CD4-positive, alpha-beta T cell treated with Interferon alpha-2 for 1 hour (primary cell): ENCODE results near the gene RIOK2.
A peak's percentile ranks its signal among the peaks of the same experiment; 100 is the strongest.
"Not testable (repeated sequence)": the region's sequence is repeated elsewhere in the genome, so short reads cannot be mapped to it uniquely, and the experiment has no call there.

Source experiments
- DNase-seq, 2 donors: peaks; one replicate each; pipeline ENCODE4 v3.0.0-alpha.2; 2020 to 2022

RIOK2 gene

DNA sequence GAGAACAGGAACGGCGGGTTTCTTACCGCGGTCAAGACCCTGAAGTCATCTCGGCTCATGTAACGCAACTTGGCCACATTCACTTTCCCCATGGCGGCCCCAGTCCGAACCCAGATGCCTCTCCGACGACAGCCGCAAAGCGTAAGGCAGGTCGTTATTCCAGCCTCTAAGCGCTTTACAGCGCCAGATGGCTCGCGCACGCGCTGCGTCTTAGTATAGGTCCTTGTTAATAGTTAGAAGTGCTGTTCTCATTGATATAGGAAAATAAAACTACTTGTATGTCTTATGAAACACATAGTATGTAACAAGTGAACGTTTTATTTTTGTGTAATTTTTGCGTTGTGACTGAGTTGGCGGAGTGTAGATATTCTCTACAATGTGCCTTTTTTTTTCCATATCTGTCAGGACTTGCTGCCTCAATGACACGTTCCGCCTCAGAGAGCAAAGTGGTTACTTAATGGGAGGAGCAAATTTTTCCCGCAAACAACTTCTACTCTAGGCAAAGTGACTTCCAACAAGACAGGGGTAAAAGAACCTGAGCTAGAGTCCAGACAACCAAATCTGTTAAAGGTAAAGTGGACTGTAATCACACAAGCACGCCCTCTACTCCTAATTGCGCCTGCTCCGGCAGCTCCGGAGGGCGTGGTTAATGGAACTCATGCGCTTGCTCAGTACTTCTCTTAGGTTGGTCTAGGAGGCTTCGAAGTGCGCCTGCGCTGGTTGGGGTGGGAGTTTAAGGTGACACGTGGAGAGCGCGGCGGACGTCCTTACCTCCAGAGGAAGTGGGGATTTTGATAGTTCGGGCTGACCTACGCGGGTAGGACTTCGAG, at the start of gene RIOK2:
TSS of gene RIOK2 (minus strand) at position 148 of the 830 bp plus-strand sequence. CDS start at position 92, 56 bp downstream.
- DNase-seq = peak; percentile 93 to 94

DNA sequence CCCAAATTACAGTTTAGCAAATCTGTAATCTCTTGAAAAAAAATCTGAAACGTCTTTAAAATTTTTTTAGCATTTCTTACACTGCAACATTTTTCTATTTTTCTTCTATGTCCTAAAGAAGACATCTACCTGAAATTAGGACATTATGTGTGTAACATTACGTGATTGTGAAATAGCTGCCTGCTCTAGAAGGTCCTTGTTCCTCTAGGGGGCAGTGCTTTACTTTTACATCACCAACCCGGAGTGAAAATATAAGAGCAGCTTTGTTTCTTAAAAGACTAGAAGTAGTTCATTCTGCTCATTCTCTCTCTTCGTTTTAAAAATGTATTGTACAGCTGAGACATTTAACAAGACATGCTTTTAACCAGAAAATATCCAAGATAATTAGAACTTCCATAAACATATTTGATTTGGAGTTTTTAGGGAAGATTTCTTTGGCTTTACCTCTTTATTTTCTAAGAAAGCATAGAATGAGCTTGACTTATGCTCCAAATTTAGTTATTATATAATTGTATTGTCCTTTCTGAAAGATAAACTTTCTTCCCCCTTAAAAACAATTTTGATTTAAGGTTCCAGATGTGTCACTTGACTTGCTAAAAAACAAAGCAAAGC, 48.1 kb upstream of the RIOK2 start:
- DNase-seq = peak; percentile 9 to 60

DNA sequence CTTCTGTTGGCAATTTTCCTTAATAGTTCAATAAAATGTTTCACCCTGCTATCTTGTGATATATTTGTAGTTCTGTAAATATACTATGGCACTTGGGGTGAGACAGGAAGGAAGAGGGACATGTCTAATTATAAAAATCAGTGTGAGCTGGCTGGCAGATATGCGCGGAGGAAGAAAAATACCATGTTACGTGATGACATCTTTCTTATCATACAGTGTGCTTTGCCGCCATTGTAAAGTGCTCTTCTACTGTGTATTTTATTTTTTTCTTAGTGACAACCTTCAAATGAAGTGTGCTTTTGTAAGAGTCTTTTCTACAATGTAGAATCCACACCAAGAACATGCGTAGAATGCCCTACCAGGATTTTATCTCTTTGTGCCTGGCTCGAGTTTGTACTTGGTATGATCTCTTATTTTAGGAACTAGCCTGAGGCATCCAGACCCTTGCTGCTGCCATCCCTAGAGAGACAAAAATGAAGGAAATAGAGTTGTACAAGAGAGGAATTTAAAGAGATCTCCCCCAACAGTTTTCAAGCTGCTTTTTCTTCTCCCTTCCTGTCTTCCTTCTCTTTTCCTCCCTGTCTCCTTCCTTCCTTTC, 46.7 kb upstream of the RIOK2 start:
- no peak for DNase-seq

DNA sequence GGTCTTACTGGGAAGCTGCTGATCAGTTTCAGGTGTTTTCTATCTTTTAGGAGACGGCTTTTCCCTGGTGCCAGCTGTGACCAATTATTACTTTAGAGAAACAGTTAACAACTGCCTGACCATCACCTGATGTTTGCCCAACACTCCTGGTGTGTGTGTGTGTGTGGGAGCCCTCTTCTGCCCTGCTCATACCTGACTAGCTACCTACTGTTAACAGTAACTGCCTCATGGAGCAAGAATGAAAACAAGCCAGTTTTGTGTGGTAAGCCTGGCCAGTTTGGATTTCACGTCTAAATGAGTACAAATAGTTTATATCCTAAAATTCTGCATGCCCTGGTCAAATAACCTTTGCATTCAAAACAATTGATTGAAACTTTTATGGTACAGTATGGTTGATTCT, 46.1 kb upstream of the RIOK2 start:
- no peak for DNase-seq

DNA sequence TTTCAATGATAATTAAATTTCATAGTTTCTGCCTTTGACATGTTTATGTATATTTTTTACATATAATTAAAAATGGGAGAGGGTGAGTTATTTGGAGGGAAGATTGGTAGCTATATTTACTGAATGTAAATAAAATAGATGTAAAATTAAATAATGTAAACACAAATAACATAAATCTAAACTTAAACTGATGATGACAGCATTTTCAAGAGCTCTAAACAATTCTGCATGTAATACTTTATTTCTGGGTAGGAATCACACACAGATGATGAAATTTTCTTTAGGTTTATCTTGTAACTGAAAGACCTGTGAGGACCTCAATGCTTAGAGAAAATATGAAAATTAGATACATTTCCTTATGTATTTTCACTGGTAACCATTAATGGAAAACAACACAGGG, 42.2 kb upstream of the RIOK2 start:
- no peak for DNase-seq

DNA sequence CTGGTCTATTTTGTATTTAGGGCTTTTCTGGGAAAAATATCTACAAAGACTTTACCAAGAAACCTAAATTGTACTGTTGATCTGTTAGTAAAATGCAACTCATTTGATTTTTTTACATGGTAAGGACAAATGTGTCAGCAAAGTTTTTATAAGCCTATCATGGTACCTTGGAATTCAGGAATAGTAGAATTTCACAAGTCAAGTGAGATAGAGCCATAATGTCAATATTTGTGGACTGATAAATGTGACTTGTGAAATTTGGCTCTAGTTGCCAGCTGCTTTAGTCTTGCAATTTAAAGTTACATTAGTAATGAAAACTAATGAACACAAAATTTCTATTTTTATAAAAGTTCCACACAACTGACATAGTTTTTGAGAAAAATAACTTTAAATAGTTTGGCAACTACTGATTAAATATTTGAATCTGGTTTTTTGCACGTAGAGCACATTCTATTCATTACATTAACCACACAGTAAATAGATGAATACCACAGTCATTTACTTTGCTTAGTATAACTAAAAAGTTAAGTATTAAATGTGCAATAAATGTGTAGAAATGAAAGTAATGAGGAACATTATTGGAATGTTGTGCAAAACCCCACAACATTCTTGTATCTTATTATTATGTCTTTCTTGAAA, 41.2 kb upstream of the RIOK2 start:
- DNase-seq = no peak

DNA sequence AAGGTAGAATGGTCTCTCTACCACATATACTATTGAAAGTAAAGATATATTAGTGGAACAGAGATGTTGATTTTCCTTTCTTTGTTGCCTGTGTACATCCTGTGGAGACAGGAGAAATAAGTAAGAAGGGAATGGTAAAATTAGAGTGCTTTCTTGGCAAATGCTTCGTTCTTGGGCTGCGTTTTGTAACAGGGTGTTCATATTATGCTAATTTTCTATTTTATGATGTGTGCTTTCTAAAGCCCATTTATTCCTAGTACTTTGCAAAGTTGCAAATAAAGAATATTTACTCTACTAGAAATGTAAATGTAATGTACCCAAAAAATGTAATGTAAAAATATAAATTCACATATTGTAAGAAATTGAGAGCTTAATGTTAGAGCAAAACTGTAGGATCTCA, 40.5 kb upstream of the RIOK2 start:
- DNase-seq = no peak

DNA sequence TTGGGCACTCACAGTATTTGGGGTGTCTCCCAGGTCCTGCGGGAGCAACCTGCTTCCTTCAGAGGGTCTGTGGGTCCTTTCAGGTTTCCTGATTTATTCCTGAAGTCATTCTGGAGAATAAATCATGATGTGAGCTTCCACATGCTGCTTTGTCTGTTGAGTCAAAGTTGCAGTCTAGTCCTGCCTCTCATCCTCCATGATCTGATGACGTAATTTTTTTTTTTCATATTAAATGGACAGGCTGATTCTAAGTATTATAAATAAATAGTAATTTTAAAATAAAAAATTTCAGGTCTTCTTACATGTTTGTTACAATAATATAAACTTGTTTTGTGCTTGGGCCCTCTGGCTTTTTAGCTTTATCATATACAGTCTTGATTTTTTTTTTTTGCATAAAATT, 26.3 kb upstream of the RIOK2 start:
- DNase-seq = no peak

DNA sequence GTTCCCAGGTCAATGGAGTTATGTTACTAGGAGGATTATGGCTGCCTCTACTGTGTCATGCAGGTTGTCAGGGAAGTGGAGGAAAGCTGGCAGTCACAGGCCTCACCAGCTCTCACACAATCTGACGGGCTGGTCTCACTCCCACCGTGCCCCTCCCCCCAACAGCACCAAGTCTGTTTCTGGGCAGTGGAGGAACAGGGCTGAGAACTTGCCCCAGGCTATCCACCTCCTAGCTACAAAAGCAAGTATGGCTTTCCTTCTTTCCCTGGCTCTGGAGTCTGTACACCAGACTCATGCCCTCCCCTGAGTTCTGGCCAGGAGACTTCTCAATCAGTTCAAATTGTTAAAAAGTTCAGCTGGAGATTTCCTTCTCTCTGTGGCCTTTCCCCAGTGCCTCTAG, 25.7 kb upstream of the RIOK2 start:
- DNase-seq = no peak

DNA sequence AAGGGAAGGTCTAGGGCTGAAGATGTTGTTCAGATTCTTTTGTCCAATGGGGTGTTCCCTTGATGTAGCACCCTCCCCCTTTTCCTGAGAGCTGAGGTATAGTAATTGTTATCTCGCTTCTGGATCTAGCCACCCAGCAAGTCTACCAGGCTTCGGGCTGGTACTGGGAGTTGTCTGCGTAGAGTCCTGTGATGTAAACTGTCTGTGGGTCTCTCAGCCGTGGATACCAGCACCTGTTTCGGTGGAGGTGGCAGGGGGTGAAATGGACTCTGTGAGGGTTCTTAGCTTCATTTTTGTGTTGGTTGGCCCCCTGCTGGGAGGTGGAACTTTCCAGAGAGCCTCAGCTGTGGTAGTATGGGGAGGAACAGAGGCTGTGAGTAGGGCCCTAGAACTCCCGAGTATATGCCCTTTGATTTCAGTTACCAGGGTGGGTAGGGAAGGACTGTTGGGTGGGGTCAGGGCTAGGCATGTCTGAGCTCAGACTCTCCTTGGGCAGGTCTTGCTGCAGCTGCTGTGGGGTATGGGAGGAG, 25.2 kb upstream of the RIOK2 start:
- DNase-seq = no peak

DNA sequence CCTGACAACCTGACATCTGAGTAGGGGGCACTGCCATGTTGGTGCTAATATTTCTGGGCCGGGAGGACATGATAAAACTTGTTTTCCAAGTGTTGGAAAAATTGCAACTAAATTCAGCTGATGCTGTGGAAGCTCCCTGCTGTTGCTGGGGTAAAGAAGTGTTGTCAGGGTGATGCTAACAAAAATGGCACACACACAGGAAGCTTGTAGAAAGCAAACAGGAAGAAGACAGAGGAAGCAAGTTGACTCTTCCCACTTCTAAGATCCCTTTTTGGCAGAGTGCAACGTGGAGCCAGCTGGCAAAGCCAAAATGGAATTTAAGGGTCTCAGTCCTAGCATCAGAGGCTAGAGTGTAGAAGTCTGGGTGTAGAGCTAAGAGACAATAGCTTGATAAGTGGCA, 11.3 kb upstream of the RIOK2 start:
- DNase-seq = no peak

DNA sequence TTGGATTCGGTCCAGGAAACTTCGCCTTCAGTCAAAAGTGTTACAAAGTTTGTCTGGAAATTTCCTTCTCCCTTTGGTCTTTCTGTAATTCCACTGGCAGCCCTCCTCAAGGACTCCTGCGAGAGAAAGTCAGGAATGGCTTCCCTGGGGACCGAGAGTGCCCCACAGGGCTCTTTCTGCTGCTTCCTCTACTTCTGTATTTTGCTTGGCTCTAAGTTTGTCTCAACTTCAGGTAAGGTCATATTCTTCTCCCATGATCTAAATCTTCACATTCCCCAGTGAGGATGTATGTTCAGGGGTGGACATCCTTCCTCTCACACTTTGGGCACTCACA, 10.3 kb upstream of the RIOK2 start:
- DNase-seq = no peak

DNA sequence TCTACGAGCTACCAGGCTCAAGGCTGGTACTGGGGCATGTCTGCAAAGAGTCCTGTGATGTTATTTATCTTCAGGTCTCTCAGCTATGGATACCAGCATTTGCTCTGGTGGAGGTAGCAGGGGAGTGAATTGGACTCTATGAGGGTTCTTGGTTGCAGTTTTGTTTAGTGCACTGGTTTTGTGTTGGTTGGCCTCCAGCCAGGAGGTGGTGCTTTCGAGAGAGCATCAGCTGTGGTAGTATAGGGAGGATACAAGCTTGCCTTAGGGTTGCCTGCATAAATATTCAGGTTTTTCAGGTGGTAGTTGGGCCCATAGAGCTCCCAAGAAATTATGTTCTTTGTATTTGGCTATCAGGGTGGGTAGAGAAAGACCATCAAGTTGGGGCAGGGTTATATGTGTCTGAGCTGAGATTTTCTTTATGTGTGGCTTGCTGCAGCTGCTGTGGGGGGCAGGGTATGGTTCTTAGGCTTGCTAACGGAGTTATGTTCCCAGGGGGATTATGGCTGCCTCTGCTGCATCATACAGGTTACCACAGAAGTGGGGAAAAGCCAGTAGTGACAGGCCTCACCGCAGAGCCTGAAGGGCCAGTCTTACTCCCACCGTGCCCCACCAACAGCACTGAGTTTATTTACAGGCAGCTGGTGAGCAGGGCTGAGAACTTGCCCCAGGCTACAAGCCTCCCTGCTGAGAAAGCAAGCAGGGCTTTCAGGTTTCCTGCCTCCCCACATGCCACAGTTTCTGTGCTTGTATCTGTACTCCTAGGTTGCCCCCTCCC, 9.7 kb upstream of the RIOK2 start:
- no peak for DNase-seq

DNA sequence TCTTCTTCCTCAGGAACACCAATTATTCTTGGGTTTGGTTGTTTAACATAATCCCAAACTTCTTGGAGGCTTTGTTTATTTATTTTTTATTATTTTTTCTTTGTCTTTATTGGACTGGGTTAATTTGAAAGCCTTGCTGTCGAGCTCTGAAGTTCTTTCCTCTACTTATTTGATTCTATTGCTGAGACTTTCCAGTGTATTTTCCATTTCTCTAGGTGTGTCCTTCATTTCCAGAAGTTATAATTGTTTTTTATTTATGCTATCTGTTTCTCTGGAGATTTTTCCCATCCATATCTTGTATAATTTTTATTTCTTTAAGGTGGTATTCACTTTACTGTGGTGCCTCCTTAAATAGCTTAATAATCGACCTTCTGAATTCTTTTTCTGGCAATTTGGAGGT, 8.8 kb upstream of the RIOK2 start:
- no peak for DNase-seq

DNA sequence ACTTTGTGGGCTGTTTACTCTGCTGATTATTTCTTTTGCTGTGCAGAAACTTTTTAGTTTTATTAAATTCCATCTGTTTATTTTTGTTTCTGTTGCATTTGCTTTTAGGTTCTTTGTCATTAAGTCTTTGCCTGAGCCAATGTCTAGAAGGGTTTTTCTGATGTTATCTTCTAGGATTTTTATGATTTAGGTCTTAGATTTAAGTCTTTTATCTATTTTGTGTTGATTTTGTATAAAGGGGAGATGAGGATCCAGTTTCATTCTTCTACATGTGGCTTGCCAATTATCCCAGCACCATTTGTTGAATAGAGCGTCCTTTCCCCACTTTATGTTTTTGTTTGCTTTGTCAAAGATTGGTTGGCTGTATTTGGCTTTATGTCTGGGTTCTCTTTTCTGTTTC, 6.5 kb upstream of the RIOK2 start:
- DNase-seq = not testable (repeated sequence)

DNA sequence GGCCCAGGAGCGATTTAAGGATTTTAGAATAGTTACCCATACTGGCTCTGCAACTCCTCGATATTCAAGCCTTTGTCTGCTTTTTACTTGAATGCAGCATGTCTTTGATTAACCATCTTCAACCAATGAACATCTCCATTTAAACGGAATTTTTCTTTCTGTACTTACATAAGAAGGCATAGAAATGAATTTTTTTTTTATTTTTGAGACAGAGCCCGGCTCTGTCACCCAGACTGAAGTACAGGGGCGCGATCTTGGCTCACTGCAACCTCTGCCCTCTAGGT, 825 bp upstream of the RIOK2 start:
- DNase-seq = no peak

DNA sequence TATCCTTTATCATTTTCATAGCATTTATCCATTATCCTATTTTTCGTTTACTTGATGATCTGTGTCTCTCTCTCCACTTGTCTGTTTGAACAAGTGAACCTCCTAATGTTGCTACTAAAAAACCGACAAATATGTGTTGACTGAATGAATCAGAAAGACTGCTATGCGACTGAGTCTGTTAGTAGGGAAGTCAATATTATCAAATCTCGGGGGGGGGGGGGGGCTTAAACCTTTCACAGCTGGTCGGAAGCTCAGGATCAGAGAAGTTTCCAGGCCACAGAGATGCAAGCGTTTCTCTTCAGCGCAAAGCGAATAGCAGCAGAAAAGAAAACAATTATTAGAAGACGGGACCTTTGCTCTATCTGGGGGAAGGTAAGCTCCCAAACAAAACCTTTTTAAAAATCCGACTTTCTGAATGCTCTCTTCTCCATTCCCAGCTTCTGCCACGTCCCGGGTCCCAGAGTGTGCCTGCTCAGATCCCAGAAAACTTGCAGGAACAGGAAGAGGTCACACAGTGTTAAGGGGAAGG, 412 bp downstream of the RIOK2 start:
- peak in 1 of 2 donors; percentile 30 for DNase-seq

DNA sequence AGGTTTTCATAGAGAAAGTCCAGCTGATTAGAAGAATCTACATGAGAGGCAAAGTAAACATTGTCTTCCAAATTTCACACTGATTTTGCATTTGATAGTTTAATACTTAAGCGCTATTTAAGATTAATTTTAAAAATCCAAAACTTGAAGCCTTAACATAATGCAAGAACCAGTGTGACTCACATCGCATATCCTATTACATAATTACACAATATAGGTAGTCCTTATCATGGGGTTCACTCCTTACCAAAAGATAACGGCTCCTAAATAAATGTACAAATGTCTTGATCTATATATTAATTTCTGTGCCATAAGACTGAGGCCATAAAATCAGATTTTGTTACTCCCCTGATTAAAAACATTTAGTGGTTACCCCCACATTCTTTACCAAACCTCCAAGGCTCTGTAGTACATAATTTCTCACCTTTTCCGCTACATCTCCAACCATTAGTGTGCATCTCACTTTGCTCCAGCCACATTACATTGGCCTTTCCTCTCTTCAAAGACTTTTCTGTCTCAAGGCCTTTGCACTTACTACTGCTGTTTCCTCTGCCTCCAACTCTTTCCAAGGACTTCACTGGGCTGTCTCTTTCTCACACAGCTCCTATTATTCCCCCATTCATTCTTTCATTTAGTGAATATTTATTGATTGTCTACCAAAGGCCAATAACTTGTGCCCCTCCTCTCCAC, 1.0 kb downstream of the RIOK2 start:
- no peak for DNase-seq

DNA sequence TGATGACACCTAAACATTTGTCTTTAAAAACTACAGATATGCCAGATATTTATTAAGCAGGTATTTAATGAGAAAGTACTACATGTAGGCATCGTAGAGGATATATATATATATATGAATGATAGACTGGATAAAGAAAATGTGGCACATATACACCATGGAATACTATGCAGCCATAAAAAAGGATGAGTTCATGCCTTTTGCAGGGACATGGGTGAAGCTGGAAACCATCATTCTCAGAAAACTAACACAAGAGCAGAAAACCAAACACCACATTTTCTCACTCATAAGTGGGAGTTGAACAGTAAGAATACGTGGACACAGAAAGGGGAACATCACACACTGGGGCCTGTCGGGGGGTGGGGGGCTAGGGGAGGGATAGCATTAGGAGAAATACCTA, 3.6 kb downstream of the RIOK2 start:
- DNase-seq = not testable (repeated sequence)

DNA sequence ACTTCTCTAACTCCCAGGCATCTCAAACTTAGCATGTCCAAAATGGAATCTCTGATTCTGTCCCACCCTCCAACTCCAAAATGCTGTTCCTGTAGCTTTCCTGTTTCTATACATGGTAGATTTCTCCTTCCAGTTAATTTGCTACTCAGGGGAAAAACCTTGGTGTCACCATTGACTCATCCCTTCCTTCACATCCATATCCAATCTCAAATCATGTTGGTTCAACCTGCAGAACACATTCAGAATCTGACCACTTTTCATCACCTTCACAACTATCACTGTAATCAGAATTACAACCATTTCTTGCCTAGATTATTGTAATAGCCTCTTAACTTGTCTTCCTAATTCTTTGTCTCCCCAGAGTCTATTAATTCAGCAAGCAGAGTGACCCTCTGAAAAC, 10.8 kb downstream of the RIOK2 start:
- DNase-seq = no peak

DNA sequence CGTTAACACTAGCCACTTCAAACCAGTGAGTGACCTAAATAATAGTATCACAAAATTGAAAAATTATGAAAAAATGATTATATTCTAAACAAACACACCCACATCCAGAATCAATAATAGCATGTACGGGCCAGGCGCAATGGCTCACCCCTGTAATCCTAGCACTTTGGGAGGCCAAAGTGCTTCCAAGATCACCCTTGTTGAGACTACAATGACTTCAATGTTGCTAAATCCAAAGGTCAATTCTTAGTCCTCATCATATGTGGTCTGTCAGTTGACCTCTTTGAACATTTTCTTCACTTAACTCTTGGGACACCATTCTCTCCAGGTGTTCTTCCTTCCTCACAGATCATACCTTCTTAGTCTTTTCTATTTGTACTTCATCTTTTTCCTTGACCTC, 11.3 kb downstream of the RIOK2 start:
- DNase-seq = no peak

DNA sequence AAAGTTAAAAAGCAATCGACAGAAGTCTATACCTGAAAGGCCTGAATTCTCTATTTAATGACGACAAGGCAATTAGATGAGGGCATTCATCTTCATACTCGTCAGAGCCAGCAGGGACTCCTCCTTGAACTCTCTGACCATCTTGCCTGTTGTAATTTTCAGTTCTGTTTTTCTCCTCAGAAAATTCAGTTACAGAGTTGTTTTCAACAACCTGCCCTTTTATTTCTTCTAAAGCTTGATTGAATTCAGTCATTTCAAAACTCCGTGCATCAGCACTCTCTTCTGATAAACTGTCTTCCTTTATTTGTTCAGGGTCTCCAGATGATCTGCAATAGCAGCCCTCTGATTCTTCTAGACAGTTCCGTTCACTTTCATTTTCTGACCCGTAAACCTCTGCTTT, 15.6 kb downstream of the RIOK2 start:
- no peak for DNase-seq
